IMR-90 (cell line): ENCODE measurements around the gene PPIA. TPM values are rescaled to one million over a fixed set of nuclear protein-coding genes. Genes with fewer than 3 reads are reported as not detected.
A peak's percentile ranks its signal among the peaks of the same experiment; 100 is the strongest.

Source experiments
- ATAC-seq: fragments of 200-7000 bp; cut with Tn5 transposase; 2 replicates; pipeline ENCODE4 v1.9.1; 2020; ENCODE audit warnings: low read depth, mild to moderate bottlenecking, moderate library complexity
- BruUV-seq: library from RNA; stranded (reverse); fragments of 400-500 nt; replicated peaks from 2 replicates; lab custom pipeline; 2021; lab: Mats Ljungman, UMichigan
- CTCF ChIA-PET: fragments of 300-600 bp; formaldehyde crosslinking; extraction: SDS; loops from one replicate; lab custom pipeline; 2021; ENCODE audit warnings: antibody characterized with exemption; lab: Yijun Ruan, JAX
- POLR2A ChIA-PET: fragments of 300-600 bp; sonication (Branson Sonifier 250); formaldehyde crosslinking; loops from one replicate; lab custom pipeline; 2022; ENCODE audit warnings: antibody characterized with exemption; ENCODE audit not compliant: unreplicated experiment; lab: Charles Lee
- DNase-seq: peaks from one replicate; pipeline ENCODE4 v3.0.0; 2013
- H2AFZ ChIP-seq: replicated peaks from 2 replicates; pipeline ENCODE3; 2013; ENCODE audit warnings: low read length, mild to moderate bottlenecking; ENCODE audit not compliant: poor library complexity
- H2AK5ac ChIP-seq: 2 replicates; pipeline ENCODE4 v1.6.1; 2013; ENCODE audit warnings: low read depth, low read length, inconsistent platforms
- H2AK9ac ChIP-seq: replicated peaks from 2 replicates; pipeline ENCODE3; 2013; ENCODE audit warnings: mild to moderate bottlenecking, low read depth, low read length, moderate library complexity; ENCODE audit not compliant: poor library complexity
- H2BK120ac ChIP-seq: 2 replicates; pipeline ENCODE4 v1.6.1; 2013; ENCODE audit warnings: low read depth, low read length, inconsistent platforms
- H2BK15ac ChIP-seq: 3 replicates; pipeline ENCODE4 v1.6.1; 2013; ENCODE audit warnings: low read depth, low read length, inconsistent platforms
- H2BK20ac ChIP-seq: 2 replicates; pipeline ENCODE4 v1.6.1; 2013; ENCODE audit warnings: low read depth, mild to moderate bottlenecking, inconsistent platforms, low read length, moderate library complexity
- H2BK5ac ChIP-seq: 2 replicates; pipeline ENCODE4 v1.6.1; 2013; ENCODE audit warnings: mild to moderate bottlenecking, low read depth, low read length, inconsistent platforms; ENCODE audit not compliant: poor library complexity, severe bottlenecking
- H3K14ac ChIP-seq: replicated peaks from 2 replicates; pipeline ENCODE4 v1.6.1; 2013; ENCODE audit warnings: low read depth, low read length, inconsistent platforms
- H3K18ac ChIP-seq: 2 replicates; pipeline ENCODE4 v1.6.1; 2013; ENCODE audit warnings: low read depth, low read length, control low read depth
- H3K23ac ChIP-seq: 2 replicates; pipeline ENCODE4 v1.6.1; 2013; ENCODE audit warnings: low read depth, low read length, inconsistent platforms
- H3K27ac ChIP-seq: 2 replicates; pipeline ENCODE4 v1.5.1; 2013; ENCODE audit warnings: mild to moderate bottlenecking, control low read depth, low read length; ENCODE audit not compliant: insufficient read depth
- H3K27me3 ChIP-seq: 2 replicates; pipeline ENCODE4 v1.6.1; 2013; ENCODE audit warnings: low read length; ENCODE audit not compliant: control insufficient read depth, insufficient read depth
- H3K36me3 ChIP-seq: 2 replicates; pipeline ENCODE4 v1.6.1; 2013; ENCODE audit warnings: low read length, mixed read lengths; ENCODE audit not compliant: control insufficient read depth, insufficient read depth
- H3K4ac ChIP-seq: 2 replicates; pipeline ENCODE4 v1.6.1; 2013; ENCODE audit warnings: low read depth, low read length, inconsistent platforms
- H3K4me1 ChIP-seq: 2 replicates; pipeline ENCODE4 v1.6.1; 2013; ENCODE audit warnings: low read length, mixed read lengths; ENCODE audit not compliant: control insufficient read depth, insufficient read depth
- H3K4me2 ChIP-seq: 2 replicates; pipeline ENCODE4 v1.6.1; 2013; ENCODE audit warnings: low read depth, mild to moderate bottlenecking, control low read depth, low read length, moderate library complexity
- H3K4me3 ChIP-seq: 2 replicates; pipeline ENCODE4 v1.5.1; 2013; ENCODE audit warnings: low read depth, mild to moderate bottlenecking, control low read depth, low read length, moderate library complexity; ENCODE audit not compliant: insufficient read depth
- H3K56ac ChIP-seq: 2 replicates; pipeline ENCODE4 v1.6.1; 2013; ENCODE audit warnings: low read length, inconsistent platforms; ENCODE audit not compliant: insufficient read depth; ENCODE audit errors: extremely low read depth
- H3K79me1 ChIP-seq, 2 experiments: 2 replicates each; pipeline ENCODE4 v1.6.1; 2013; ENCODE audit warnings: low read length in 2 of 2, inconsistent platforms in 1 of 2, low read depth in 1 of 2
- H3K9ac ChIP-seq: 2 replicates; pipeline ENCODE4 v1.6.1; 2013; ENCODE audit warnings: low read depth, low read length, control low read depth
- H3K9me1 ChIP-seq: 2 replicates; pipeline ENCODE4 v1.6.1; 2013; ENCODE audit warnings: low read length, inconsistent platforms; ENCODE audit not compliant: insufficient read depth
- H3K9me3 ChIP-seq: 2 replicates; pipeline ENCODE4 v1.6.1; 2013; ENCODE audit warnings: low read length; ENCODE audit not compliant: control insufficient read depth, insufficient read depth
- H4K20me1 ChIP-seq: 2 replicates; pipeline ENCODE4 v1.6.1; 2013; ENCODE audit warnings: low read length, inconsistent platforms; ENCODE audit not compliant: insufficient read depth
- H4K5ac ChIP-seq: 2 replicates; pipeline ENCODE4 v1.6.1; 2013; ENCODE audit warnings: mild to moderate bottlenecking, low read depth, low read length, control low read depth
- H4K8ac ChIP-seq, 2 experiments: 2 replicates each; pipeline ENCODE4 v1.6.1; 2013; ENCODE audit warnings: low read depth in 2 of 2, low read length in 2 of 2, control low read depth in 1 of 2, inconsistent platforms in 1 of 2
- H4K91ac ChIP-seq: 2 replicates; pipeline ENCODE4 v1.6.1; 2013; ENCODE audit warnings: low read depth, low read length, inconsistent platforms; ENCODE audit not compliant: insufficient read depth
- BHLHE40 ChIP-seq: fragments of 150-350 bp; IDR thresholded peaks from 2 replicates; pipeline ENCODE4 v1.6.1; 2016; ENCODE audit warnings: mild to moderate bottlenecking, low read depth, low read length
- MXI1 ChIP-seq: IDR thresholded peaks from 2 replicates; pipeline ENCODE4 v1.6.1; 2012; ENCODE audit warnings: low read depth, mild to moderate bottlenecking, low read length, moderate library complexity, borderline replicate concordance
- POLR2A ChIP-seq: IDR thresholded peaks from 2 replicates; pipeline ENCODE4 v1.6.1; 2012; ENCODE audit warnings: mild to moderate bottlenecking, low read depth, low read length
- RFX5 ChIP-seq: IDR thresholded peaks from 2 replicates; pipeline ENCODE4 v1.8.0; 2012; ENCODE audit warnings: low read depth, mild to moderate bottlenecking, low read length, moderate library complexity
- WGBS, 2 experiments: methylation state at CpG; one replicate each; pipeline versions ENCODE4 v1.1.5 to v1.1.7; 2013; ENCODE audit warnings: missing lambda C conversion rate in 2 of 2; ENCODE audit not compliant: insufficient read length in 1 of 2; ENCODE audit errors: extremely low coverage in 2 of 2; 5-methylcytosine and 5-hydroxymethylcytosine counted together
- dilution Hi-C: fragments of 300-500 bp; cut with HindIII; formaldehyde crosslinking; loops from one replicate; pipeline ENCODE4 v1.14.3; 2018; ENCODE audit warnings: low sequenced_read_pairs; ENCODE audit not compliant: unreplicated experiment
- in situ Hi-C: fragments of 300-500 bp; cut with MboI; formaldehyde crosslinking; loops from 3 replicates; pipeline ENCODE4 v1.14.3; 2019; ENCODE audit warnings: low sequenced_read_pairs, inconsistent platforms, mixed read lengths
- intact Hi-C: fragments of 100-400 bp; cut with micrococcal nuclease; formaldehyde crosslinking; loops from 2 replicates; pipeline ENCODE4 v1.10.0; 2022
- polyA plus RNA-seq, 3 experiments: library from polyadenylated mRNA; depleted of rRNA; stranded (reverse); fragments of >200 nt; gene quantifications; 2 replicates each; pipeline ENCODE4 v1.2.3, GENCODE V29; 2012; ENCODE audit warnings: low replicate concordance in 1 of 3
- total RNA-seq: library from RNA; depleted of rRNA; stranded (reverse); fragments of >200 nt; gene quantifications from 2 replicates; pipeline ENCODE4 v1.2.3, GENCODE V29; 2012
- TF ChIP-seq, protein P1 (sequence below): conservative IDR thresholded peaks from 2 replicates; pipeline ENCODE4 v1.5.1; 2012; ENCODE audit warnings: mild to moderate bottlenecking, low read depth, low read length, improper control_type of control experiment

Gene PPIA
- total and polyA plus RNA-seq, 2 of the 4 experiments (the other 2 are of a cell fraction), result 3,396 to 4,883 TPM

DNA sequence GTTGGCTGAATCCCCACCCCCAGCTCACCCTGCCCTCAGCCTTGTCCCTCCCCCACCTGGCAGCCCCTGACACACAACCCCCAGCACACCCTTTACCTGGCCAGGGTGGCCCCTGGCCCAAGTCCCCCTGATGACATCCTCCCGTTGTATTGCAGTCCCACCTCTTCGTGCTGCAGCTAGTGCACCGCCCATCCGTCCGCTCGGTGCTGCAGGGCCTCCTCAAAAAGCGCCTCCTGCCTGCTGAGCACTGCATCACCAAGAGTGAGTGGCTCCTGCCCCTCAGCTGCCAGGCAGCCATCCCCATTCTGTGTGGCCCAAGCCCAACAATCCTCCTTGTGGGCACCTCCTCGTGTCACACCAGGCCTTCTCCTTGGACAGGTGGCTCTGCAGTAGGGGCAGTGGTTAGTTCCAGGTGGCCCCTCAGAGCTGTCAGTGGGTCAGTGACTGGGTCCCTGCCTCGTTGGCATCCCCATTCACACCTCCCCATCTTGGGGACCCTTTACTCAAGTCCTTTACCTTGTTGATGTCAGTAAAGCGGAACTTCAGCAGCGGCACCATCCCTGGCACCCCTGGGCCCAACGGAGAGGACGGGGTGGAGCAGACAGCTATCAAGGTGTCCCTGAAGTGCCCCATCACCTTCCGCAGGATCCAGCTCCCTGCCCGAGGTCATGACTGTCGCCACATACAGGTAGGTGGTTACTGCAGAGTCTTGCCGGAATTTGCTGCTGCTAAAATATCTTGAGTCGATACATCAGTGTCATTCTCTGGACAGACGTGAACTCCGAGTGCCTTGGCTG, 33.6 kb upstream of the PPIA start:
- no peak for DNase-seq
- TF ChIP-seq, protein P1, sequence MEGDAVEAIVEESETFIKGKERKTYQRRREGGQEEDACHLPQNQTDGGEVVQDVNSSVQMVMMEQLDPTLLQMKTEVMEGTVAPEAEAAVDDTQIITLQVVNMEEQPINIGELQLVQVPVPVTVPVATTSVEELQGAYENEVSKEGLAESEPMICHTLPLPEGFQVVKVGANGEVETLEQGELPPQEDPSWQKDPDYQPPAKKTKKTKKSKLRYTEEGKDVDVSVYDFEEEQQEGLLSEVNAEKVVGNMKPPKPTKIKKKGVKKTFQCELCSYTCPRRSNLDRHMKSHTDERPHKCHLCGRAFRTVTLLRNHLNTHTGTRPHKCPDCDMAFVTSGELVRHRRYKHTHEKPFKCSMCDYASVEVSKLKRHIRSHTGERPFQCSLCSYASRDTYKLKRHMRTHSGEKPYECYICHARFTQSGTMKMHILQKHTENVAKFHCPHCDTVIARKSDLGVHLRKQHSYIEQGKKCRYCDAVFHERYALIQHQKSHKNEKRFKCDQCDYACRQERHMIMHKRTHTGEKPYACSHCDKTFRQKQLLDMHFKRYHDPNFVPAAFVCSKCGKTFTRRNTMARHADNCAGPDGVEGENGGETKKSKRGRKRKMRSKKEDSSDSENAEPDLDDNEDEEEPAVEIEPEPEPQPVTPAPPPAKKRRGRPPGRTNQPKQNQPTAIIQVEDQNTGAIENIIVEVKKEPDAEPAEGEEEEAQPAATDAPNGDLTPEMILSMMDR, result no peak
- TF ChIP-seq BHLHE40, result no peak
- no peak for TF ChIP-seq POLR2A
- TF ChIP-seq RFX5, result no peak
- TF ChIP-seq MXI1, result no peak
- H3K9me3 ChIP-seq, result no peaks in the 10 kb centered on the region
- H2AK9ac ChIP-seq, result peak overlapping the region; percentile 72
- H2BK15ac ChIP-seq, result no peak overlapping the region
- H3K14ac ChIP-seq, result no peak overlapping the region
- H2AFZ ChIP-seq, result no peak overlapping the region
- H2BK5ac ChIP-seq, result no peak overlapping the region
- peaks cover 9% of the 10 kb centered on the region for H3K4me1 ChIP-seq
- H4K20me1 ChIP-seq, result no peaks in the 10 kb centered on the region
- H3K9me1 ChIP-seq, result 0 out of 2 replicates have a peak, but pooled peaks cover 5% of the 10 kb centered on the region
- no peak overlapping the region for H2BK20ac ChIP-seq
- in situ Hi-C loops (no loop called here), intact Hi-C loops (no loop called here), dilution Hi-C loops (no loop called here)
- no peak overlapping the region for H4K91ac ChIP-seq
- 91% methylated on average over 10 of the region's 20 CpGs; no CpG with 5 or more reads in 1 of the 2 experiments for WGBS, 2 experiments
- no peak overlapping the region for H3K9ac ChIP-seq
- H3K79me1 ChIP-seq, result peaks cover 0 to 9% of the 10 kb centered on the region in 2 experiments; a peak in 2 of 4 replicates
- ChIA-PET CTCF (interaction anchor here (0.7 kb wide), 1 partner anchor 72 kb away, joined by 3 read pairs; no protein-coding TSS in a partner anchor), POLR2A (no interaction called here)
- H3K4me2 ChIP-seq, result no peak overlapping the region
- H2BK120ac ChIP-seq, result no peak overlapping the region
- peaks cover 82% of the 10 kb centered on the region for H3K36me3 ChIP-seq
- H3K27me3 ChIP-seq, result no peaks in the 10 kb centered on the region
- no peak overlapping the region for H3K18ac ChIP-seq
- H3K27ac ChIP-seq, result no peak overlapping the region
- no peak overlapping the region for H3K4ac ChIP-seq
- no peak overlapping the region for H2AK5ac ChIP-seq
- H3K56ac ChIP-seq, result no peak overlapping the region
- no TSS peak for BruUV-seq
- H3K4me3 ChIP-seq, result no peak overlapping the region
- ATAC-seq, result no peak
- no peak overlapping the region for H3K23ac ChIP-seq
- H4K5ac ChIP-seq, result no peak overlapping the region
- no peak overlapping the region for H4K8ac ChIP-seq
